SK-N-SH treated with all-trans-retinoic acid at 6 μM for 48 hours (cell line): ENCODE measurements around the gene TMEM94.

Source experiments
- ATAC-seq: fragments of 200-7000 bp; cut with Tn5 transposase; 3 replicates; pipeline ENCODE4 v1.9.1; 2020; ENCODE audit warnings: mild to moderate bottlenecking, moderate library complexity
- ARNTL ChIP-seq: fragments of 450-650 bp; formaldehyde crosslinking; IDR thresholded peaks from 2 replicates; pipeline ENCODE4 v1.5.0; 2020; ENCODE audit warnings: low read depth, mild to moderate bottlenecking, moderate library complexity, borderline replicate concordance
- BACH2 ChIP-seq: fragments of 250-450 bp; sonication (Bioruptor Pico); IDR thresholded peaks from 2 replicates; pipeline ENCODE4 v1.9.0; 2021; ENCODE audit warnings: mild to moderate bottlenecking, borderline replicate concordance
- CSRNP3 ChIP-seq: fragments of 250-450 bp; sonication (Bioruptor Pico); IDR thresholded peaks from 2 replicates; pipeline ENCODE4 v1.5.1; 2021; ENCODE audit warnings: mild to moderate bottlenecking, moderate library complexity
- GLIS3 ChIP-seq: fragments of 250-450 bp; sonication (Bioruptor Pico); IDR thresholded peaks from 2 replicates; pipeline ENCODE4 v1.5.0; 2020; ENCODE audit warnings: mild to moderate bottlenecking, moderate library complexity
- ISL1 ChIP-seq: fragments of 250-450 bp; sonication (Bioruptor Pico); IDR thresholded peaks from 2 replicates; pipeline ENCODE4 v2.1.2; 2022; ENCODE audit warnings: mild to moderate bottlenecking, moderate library complexity
- OSR1 ChIP-seq: fragments of 250-450 bp; sonication (Bioruptor Pico); IDR thresholded peaks from 2 replicates; pipeline ENCODE4 v1.8.0; 2022; ENCODE audit warnings: moderate library complexity, mild to moderate bottlenecking, inconsistent platforms
- PATZ1 ChIP-seq: fragments of 250-450 bp; sonication (Bioruptor Pico); IDR thresholded peaks from 2 replicates; pipeline ENCODE4 v1.8.0; 2020; ENCODE audit warnings: mild to moderate bottlenecking, moderate library complexity, borderline replicate concordance
- PPARA ChIP-seq: fragments of 250-450 bp; sonication (Bioruptor Pico); IDR thresholded peaks from 2 replicates; pipeline ENCODE4 v1.5.0; 2020; ENCODE audit warnings: mild to moderate bottlenecking, borderline replicate concordance
- TCF4 ChIP-seq: fragments of 250-450 bp; sonication (Bioruptor Pico); IDR thresholded peaks from 2 replicates; pipeline ENCODE4 v1.8.0; 2021; ENCODE audit warnings: mild to moderate bottlenecking, moderate library complexity, borderline replicate concordance
- ZC3H10 ChIP-seq: fragments of 250-450 bp; sonication (Bioruptor Pico); IDR thresholded peaks from 2 replicates; pipeline ENCODE4 v1.5.1; 2021; ENCODE audit warnings: mild to moderate bottlenecking, moderate library complexity
- ZFP30 ChIP-seq: fragments of 450-650 bp; formaldehyde crosslinking; IDR thresholded peaks from 2 replicates; pipeline ENCODE4 v1.5.0; 2022; ENCODE audit warnings: mild to moderate bottlenecking, moderate library complexity
- ZNF8 ChIP-seq: fragments of 450-650 bp; formaldehyde crosslinking; IDR thresholded peaks from 2 replicates; pipeline ENCODE4 v1.5.0; 2020; ENCODE audit warnings: mild to moderate bottlenecking, moderate library complexity
- TF ChIP-seq, protein P1 (sequence below): fragments of 250-450 bp; sonication (Bioruptor Pico); IDR thresholded peaks from 2 replicates; pipeline ENCODE4 v1.5.0; 2020; ENCODE audit warnings: mild to moderate bottlenecking, moderate library complexity
- TF ChIP-seq, protein P2 (sequence below): fragments of 250-450 bp; sonication (Bioruptor Pico); IDR thresholded peaks from 2 replicates; pipeline ENCODE4 v1.8.0; 2021; ENCODE audit warnings: low read depth, mild to moderate bottlenecking, moderate library complexity, borderline replicate concordance
- TF ChIP-seq, protein P3 (sequence below): fragments of 250-450 bp; sonication (Bioruptor Pico); IDR thresholded peaks from 2 replicates; pipeline ENCODE4 v1.5.1; 2020; ENCODE audit warnings: low read depth, mild to moderate bottlenecking, moderate library complexity

The TMEM94 gene

GRCh38 chr17:75508931-75509361 is 52.5 kb downstream of the TMEM94 start (continued):
- TF ChIP-seq ZC3H10 (CRISPR knock-in tag), result no peak
- TF ChIP-seq, protein P1, sequence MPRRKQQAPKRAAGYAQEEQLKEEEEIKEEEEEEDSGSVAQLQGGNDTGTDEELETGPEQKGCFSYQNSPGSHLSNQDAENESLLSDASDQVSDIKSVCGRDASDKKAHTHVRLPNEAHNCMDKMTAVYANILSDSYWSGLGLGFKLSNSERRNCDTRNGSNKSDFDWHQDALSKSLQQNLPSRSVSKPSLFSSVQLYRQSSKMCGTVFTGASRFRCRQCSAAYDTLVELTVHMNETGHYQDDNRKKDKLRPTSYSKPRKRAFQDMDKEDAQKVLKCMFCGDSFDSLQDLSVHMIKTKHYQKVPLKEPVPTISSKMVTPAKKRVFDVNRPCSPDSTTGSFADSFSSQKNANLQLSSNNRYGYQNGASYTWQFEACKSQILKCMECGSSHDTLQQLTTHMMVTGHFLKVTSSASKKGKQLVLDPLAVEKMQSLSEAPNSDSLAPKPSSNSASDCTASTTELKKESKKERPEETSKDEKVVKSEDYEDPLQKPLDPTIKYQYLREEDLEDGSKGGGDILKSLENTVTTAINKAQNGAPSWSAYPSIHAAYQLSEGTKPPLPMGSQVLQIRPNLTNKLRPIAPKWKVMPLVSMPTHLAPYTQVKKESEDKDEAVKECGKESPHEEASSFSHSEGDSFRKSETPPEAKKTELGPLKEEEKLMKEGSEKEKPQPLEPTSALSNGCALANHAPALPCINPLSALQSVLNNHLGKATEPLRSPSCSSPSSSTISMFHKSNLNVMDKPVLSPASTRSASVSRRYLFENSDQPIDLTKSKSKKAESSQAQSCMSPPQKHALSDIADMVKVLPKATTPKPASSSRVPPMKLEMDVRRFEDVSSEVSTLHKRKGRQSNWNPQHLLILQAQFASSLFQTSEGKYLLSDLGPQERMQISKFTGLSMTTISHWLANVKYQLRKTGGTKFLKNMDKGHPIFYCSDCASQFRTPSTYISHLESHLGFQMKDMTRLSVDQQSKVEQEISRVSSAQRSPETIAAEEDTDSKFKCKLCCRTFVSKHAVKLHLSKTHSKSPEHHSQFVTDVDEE, result no peak

DNA sequence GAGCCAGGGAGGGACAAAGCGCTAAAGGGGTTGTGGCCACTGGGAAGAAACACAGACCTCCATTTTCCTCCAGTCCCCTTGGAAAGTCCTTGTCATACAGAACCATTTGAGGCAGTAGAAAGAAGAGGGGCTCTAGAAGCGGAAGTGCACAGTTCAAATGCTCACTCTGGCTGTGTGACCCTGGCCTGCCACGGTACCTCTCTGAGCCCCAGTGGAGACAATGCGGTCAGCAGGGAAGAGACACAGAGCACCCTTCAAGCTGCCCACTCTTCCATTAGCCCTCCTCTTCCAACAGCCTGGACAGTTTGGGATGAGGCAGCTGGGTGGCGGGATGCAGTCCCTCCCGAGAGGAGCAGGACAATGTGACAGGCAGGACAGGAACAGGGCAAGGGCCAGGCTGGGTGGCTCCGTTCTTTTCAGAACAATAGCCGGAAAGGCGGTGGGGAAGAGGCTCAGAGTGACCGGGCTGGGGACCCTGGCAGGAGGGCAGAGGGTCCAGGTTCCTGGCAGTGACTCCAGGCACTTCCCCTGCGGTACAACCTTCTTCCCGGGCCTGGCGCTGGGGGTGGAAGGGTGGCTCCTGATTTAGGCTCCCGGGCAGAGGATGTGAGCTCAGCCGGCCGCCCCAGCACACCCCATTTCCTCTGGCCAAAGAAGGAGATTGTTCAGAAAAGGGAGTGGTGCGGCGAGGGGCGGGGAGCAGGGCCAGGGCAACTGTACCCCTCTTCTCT is 53.3 kb downstream of the TMEM94 start:
- TF ChIP-seq ZNF8 (CRISPR knock-in tag) (no peak), OSR1 (CRISPR knock-in tag) (no peak), BACH2 (CRISPR knock-in tag) (no peak), ISL1 (no peak), PPARA (CRISPR knock-in tag) (no peak), GLIS3 (no peak), CSRNP3 (no peak)
- TF ChIP-seq, protein P2, sequence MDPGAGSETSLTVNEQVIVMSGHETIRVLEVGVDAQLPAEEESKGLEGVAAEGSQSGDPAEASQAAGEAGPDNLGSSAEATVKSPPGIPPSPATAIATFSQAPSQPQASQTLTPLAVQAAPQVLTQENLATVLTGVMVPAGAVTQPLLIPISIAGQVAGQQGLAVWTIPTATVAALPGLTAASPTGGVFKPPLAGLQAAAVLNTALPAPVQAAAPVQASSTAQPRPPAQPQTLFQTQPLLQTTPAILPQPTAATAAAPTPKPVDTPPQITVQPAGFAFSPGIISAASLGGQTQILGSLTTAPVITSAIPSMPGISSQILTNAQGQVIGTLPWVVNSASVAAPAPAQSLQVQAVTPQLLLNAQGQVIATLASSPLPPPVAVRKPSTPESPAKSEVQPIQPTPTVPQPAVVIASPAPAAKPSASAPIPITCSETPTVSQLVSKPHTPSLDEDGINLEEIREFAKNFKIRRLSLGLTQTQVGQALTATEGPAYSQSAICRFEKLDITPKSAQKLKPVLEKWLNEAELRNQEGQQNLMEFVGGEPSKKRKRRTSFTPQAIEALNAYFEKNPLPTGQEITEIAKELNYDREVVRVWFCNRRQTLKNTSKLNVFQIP (CRISPR knock-in tag), result no peak
- ATAC-seq, result no peak

DNA sequence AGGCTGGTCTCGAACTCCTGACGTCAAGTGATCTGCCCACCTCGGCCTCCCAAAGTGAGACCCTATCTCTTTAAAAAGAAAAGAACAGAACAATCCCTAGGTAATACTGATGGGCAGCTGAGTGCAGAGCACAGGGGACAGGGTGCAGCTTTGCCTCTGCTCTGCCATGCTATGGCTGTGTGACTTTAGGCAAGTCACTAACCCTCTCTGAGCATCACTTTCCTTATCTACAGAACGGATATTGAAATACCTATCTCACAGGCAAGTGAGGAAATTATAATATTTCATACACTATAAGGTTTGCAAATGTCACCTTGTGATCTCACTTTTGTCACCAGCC is 54.8 kb downstream of the TMEM94 start:
- no peak for ATAC-seq
- no peak for TF ChIP-seq ZFP30 (CRISPR knock-in tag)
- no peak for TF ChIP-seq ZC3H10 (CRISPR knock-in tag)
- no peak for TF ChIP-seq OSR1 (CRISPR knock-in tag)
- no peak for TF ChIP-seq GLIS3
- no peak for TF ChIP-seq PPARA (CRISPR knock-in tag)
- TF ChIP-seq, protein P2 (CRISPR knock-in tag), result no peak
- TF ChIP-seq TCF4 (CRISPR knock-in tag), result no peak
- TF ChIP-seq, protein P3, sequence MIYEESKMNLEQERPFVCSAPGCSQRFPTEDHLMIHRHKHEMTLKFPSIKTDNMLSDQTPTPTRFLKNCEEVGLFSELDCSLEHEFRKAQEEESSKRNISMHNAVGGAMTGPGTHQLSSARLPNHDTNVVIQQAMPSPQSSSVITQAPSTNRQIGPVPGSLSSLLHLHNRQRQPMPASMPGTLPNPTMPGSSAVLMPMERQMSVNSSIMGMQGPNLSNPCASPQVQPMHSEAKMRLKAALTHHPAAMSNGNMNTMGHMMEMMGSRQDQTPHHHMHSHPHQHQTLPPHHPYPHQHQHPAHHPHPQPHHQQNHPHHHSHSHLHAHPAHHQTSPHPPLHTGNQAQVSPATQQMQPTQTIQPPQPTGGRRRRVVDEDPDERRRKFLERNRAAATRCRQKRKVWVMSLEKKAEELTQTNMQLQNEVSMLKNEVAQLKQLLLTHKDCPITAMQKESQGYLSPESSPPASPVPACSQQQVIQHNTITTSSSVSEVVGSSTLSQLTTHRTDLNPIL (CRISPR knock-in tag), result no peak
- no peak for TF ChIP-seq PATZ1 (CRISPR knock-in tag)
- TF ChIP-seq ZNF8 (CRISPR knock-in tag), result no peak
- no peak for TF ChIP-seq ARNTL (CRISPR knock-in tag)
